ENCODE measurements around the gene RFTN1. TPM values are rescaled to one million over a fixed set of nuclear protein-coding genes. Genes with fewer than 3 reads are reported as not detected.

Gene RFTN1
- total and polyA plus RNA-seq, 2 experiments from 2014 or later = 3.3 to 7.2 TPM

GRCh38 chr3:16326724-16327349 lies 186.7 kb downstream of the RFTN1 start (continued):
- no peak for TF ChIP-seq ZNF462 (CRISPR knock-in tag; IDR thresholded peaks at IDR 0.05)

GRCh38 chr3:16325850-16326249 lies 187.6 kb downstream of the RFTN1 start:
- no peak for ATAC-seq
- TF ChIP-seq CREB1 (CRISPR knock-in tag; IDR thresholded peaks at IDR 0.05; ENCODE audit: low read depth) = no peak

GRCh38 chr3:16323737-16324136 lies 189.8 kb downstream of the RFTN1 start:
- Histone ChIP-seq H3F3A (replicated peaks; ENCODE audit: low read depth) (no peaks in the 10 kb centered on the region; the same call in 1 of the 2 replicates), H3K27me3 (ENCODE audit: insufficient read depth) (no peaks in the 10 kb centered on the region), H3K79me2 (replicated peaks; ENCODE audit: insufficient read depth) (no peaks in the 10 kb centered on the region), H3K4me2 (no peak overlapping the region), H3K27ac (ENCODE audit: low read depth) (no peak overlapping the region), H4K20me1 (replicated peaks; ENCODE audit: insufficient read depth) (no peaks in the 10 kb centered on the region; the same call in 1 of the 2 replicates), H3K4me1 (ENCODE audit: insufficient read depth) (peaks cover 3% of the 10 kb centered on the region; the same call in 1 of the 2 replicates), H3K36me3 (ENCODE audit: insufficient read depth) (no peaks in the 10 kb centered on the region), H3K9me2 (ENCODE audit: insufficient read depth) (no peaks in the 10 kb centered on the region), H3K4me3 (no peak overlapping the region), H2AFZ (no peak overlapping the region)
- no peak for DNase-seq (ENCODE audit: low spot score)
- H3K27ac Mint-ChIP-seq = no peak overlapping the region
- peaks cover 12% of the 10 kb centered on the region for H3K36me3 Mint-ChIP-seq (ENCODE audit: low read depth)
- no peak for ATAC-seq
- H3K9me3 Mint-ChIP-seq = no peaks in the 10 kb centered on the region
- H3K27me3 Mint-ChIP-seq (ENCODE audit: insufficient read depth, low read depth, poor library complexity) = peaks cover 4% of the 10 kb centered on the region
- no peak overlapping the region for H3K4me3 Mint-ChIP-seq
- peaks cover 6% of the 10 kb centered on the region; the same call in 2 of the 3 replicates for H3K4me1 Mint-ChIP-seq
- TF ChIP-seq ZNF331 (CRISPR knock-in tag; IDR thresholded peaks at IDR 0.05; ENCODE audit: low read depth) (no peak), NANOG (IDR thresholded peaks at IDR 0.05; ENCODE audit: borderline replicate concordance) (no peak), ZNF114 (CRISPR knock-in tag; IDR thresholded peaks at IDR 0.05) (no peak)

More at GRCh38 chr3:16325850-16326249, 187.6 kb downstream of the RFTN1 start:
- no peak overlapping the region for H2AFZ ChIP-seq
- H3K79me2 ChIP-seq (replicated peaks; ENCODE audit: insufficient read depth) = no peaks in the 10 kb centered on the region
- no peak for DNase-seq (ENCODE audit: low spot score)
- peaks cover 13% of the 10 kb centered on the region for H3K36me3 Mint-ChIP-seq (ENCODE audit: low read depth)
- H3K4me3 ChIP-seq = no peak overlapping the region
- no peaks in the 10 kb centered on the region; the same call in 1 of the 2 replicates for H4K20me1 ChIP-seq (replicated peaks; ENCODE audit: insufficient read depth)
- H3K27me3 ChIP-seq (ENCODE audit: insufficient read depth) = no peaks in the 10 kb centered on the region
- no peaks in the 10 kb centered on the region for H3F3A ChIP-seq (replicated peaks; ENCODE audit: low read depth)
- peaks cover 19% of the 10 kb centered on the region for H3K4me1 Mint-ChIP-seq
- H3K4me1 ChIP-seq (ENCODE audit: insufficient read depth) = no peaks in the 10 kb centered on the region
- no peaks in the 10 kb centered on the region for H3K36me3 ChIP-seq (ENCODE audit: insufficient read depth)
- no peaks in the 10 kb centered on the region for H3K9me3 Mint-ChIP-seq
- peaks cover 4% of the 10 kb centered on the region for H3K27me3 Mint-ChIP-seq (ENCODE audit: insufficient read depth, low read depth, poor library complexity)
- no peak overlapping the region for H3K4me2 ChIP-seq
- H3K4me3 Mint-ChIP-seq = no peak overlapping the region
- H3K27ac Mint-ChIP-seq = no peak overlapping the region
- H3K27ac ChIP-seq (ENCODE audit: low read depth) = no peak overlapping the region
- H3K9me2 ChIP-seq (ENCODE audit: insufficient read depth) = no peaks in the 10 kb centered on the region

Data from GM23338 (cell line).